Fibroblast of upper back skin (primary cell): ENCODE measurements around the gene SYCP1.
"Not testable (repeated sequence)": the region's sequence is repeated elsewhere in the genome, so short reads cannot be mapped to it uniquely, and the experiment has no call there.

Source experiments
- DNase-seq: peaks from one replicate; pipeline ENCODE4 v3.0.0-alpha.2; 2013

Gene SYCP1

GRCh38 chr1:114982251-114982650 lies 127.6 kb downstream of the SYCP1 start:
- DNase-seq = no peak

DNA sequence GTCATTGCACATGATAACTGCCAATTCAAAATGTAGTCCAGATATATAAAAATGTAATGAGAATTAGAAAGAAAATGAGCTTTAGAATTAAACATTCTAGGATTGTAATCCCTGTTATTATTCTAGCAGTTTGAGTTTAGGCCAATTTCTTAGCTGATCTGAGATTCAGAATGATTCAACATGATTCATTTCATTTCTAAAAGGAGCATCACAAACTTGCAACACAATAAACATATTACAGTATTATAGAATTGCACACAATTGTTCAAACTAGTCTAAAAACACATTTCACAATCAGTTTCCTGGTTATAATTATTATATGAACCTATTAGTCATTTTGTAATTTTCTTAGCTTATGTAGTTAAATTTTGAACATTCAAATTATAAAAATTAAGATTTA lies 131.6 kb downstream of the SYCP1 start:
- no peak for DNase-seq

- no peak for DNase-seq
Observed at GRCh38 chr1:114988095-114988494, 133.4 kb downstream of the SYCP1 start.

DNA sequence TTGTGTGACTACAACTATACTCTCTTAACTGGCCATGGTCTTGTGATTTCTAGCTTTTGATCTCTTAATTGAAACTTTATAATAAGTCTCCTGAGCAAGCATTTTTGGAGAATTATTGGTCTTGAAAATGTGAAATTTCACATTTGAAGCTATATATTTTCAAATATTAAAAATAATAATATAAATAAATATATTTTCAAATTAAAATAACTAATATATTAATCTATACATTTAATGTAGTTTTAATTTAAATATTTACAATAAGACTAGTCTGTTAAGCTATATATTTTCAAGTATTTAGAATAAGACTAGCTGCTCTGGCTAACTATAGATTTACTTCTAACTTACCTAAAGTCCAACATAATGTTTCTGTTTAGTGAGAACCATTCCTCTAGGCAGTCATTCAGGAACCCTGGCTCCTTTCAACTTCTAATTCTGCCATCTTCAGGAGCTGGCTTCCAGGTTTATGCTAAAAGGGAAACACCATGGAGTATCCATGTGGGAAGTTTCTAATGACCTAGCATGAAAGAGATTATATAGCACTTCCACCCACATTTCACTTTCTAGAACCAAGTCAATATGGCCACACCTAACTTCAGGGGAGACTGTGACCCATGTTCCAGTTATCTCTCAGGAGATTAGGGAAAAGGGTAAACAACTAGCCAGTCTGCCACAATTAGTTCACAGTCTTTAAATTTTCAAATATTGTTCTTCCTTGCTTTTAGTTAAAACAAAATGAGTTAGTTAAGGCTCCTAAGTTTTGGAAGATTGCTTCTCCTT lies 143.0 kb downstream of the SYCP1 start:
- DNase-seq = no peak

DNA sequence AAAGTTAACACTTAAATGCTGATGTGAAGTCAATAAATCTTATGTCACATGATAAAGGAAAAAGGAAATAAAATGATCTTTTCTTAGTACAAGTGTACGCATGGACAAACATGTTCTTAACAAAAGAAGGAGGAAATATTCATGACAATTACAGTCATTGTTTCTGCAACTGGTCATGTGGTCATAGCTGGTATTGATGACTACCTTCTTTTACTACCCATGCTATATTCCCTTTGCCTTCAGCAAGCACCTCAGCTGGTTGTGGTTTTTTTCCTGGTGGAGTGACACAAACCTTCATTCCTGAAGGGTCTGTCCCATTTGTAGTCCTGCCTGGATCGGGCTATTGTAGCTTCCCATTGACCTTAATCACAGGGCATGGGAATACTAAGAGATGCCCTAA lies 151.5 kb downstream of the SYCP1 start:
- no peak for DNase-seq

- no peak for DNase-seq
Observed at GRCh38 chr1:115012006-115012405, 157.3 kb downstream of the SYCP1 start.

GRCh38 chr1:115012434-115012833 lies 157.8 kb downstream of the SYCP1 start:
- no peak for DNase-seq

GRCh38 chr1:115013792-115014191 lies 159.1 kb downstream of the SYCP1 start:
- DNase-seq = no peak

- not testable (repeated sequence) for DNase-seq
Observed at GRCh38 chr1:115019549-115019948, 164.9 kb downstream of the SYCP1 start.

DNA sequence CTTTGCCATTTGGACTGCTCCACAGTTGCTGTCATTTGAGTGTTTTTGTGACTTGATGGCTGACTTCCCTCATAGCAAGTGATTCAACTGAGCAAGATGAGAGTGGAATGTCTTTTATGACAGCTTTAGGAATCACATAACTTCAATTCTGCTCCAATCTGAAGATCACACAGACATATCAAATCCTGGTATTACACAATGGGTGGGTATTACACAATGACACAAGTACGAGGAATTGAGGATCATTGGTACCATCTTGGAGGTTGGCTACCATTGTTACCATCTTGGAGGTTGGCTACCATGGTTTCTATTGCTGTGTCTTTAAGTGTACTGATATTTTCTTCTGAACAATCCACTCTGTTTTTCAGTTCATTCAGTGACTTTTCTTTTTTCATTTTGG lies 166.5 kb downstream of the SYCP1 start:
- DNase-seq = no peak

DNA sequence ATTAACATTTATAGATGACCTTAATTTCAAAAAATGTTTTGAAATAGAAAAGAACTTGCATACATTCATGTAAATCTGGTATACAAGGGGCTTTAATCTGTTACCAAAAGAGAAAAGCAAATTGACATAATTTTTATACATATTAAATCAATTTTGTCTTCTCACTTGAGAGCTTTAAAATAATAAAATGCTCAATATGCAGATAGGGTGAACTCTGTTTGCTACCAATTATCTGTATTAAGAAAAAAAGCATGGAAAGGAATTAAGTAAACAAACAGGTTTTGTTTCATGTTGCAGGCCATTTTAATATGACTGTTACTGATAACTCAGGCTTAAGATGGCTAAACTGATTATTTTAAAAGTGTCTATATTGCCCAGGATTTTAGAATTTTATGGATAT lies 168.9 kb downstream of the SYCP1 start:
- no peak for DNase-seq

- no peak for DNase-seq
Observed at GRCh38 chr1:115029526-115029925, 174.9 kb downstream of the SYCP1 start, which contains the start of gene TSHB. TSS of gene TSHB (plus strand) at chr1:115029826. CDS start at chr1:115033363, 3,537 bp downstream.

GRCh38 chr1:115031595-115031994 lies 176.9 kb downstream of the SYCP1 start:
- DNase-seq = no peak

DNA sequence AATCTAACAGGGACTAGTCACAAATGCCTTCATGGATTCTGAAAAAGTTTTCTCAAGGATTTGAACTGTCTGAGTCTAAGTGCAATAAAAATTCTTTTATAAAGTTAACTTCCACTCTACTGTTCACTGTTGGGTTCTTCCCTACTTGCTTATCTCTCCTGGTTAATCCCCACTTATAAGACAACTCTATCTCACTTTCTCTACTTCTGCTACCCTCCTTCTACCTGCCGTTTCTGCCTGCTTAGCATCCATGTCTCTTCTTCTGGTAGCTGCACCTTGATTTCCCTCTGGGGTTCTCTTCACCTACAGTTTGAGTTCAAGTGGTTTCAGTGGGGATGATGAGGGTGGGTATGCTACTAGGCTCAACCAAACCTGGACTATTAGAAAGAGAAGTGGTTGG lies 181.0 kb downstream of the SYCP1 start:
- no peak for DNase-seq

- DNase-seq = no peak
Observed at GRCh38 chr1:115036814-115037507, 182.3 kb downstream of the SYCP1 start.

- DNase-seq = no peak
Observed at GRCh38 chr1:115040501-115040900, 185.8 kb downstream of the SYCP1 start.

GRCh38 chr1:115041654-115042053 lies 187.0 kb downstream of the SYCP1 start:
- DNase-seq = peak; percentile 15
